Tibial nerve (tissue), 4 donors: ENCODE results near the gene PPTC7. TPM values are rescaled to one million over a fixed set of nuclear protein-coding genes. Genes with fewer than 3 reads are reported as not detected.

Experiments
- DNase-seq, 2 donors: peaks; one replicate each; pipeline ENCODE4 v3.0.0-alpha.2; 2019; ENCODE audit warnings: low spot score in 2 of 2
- H3K27ac ChIP-seq, 4 donors: fragments of 200-600 bp; sonication (generic) in 3 of 4; one replicate each; pipeline ENCODE4 v1.5.1; 2017 to 2019; ENCODE audit warnings: mild to moderate bottlenecking in 1 of 4
- H3K27me3 ChIP-seq, 2 donors: fragments of 200-600 bp; sonication (generic) in 1 of 2; one replicate each; pipeline versions ENCODE4 v1.5.1 to v1.6.0; 2017 to 2019
- H3K36me3 ChIP-seq, 3 donors: fragments of 200-600 bp; sonication (generic); one replicate each; pipeline ENCODE4 v1.5.1; 2018 to 2019
- H3K4me1 ChIP-seq, 4 donors: fragments of 200-600 bp; sonication (generic) in 3 of 4; one replicate each; pipeline ENCODE4 v1.5.1; 2017 to 2019
- H3K4me3 ChIP-seq, 4 donors: fragments of 200-600 bp; sonication (generic) in 3 of 4; one replicate each; pipeline ENCODE4 v1.5.1; 2017 to 2019; ENCODE audit warnings: mild to moderate bottlenecking in 1 of 4, moderate library complexity in 1 of 4
- H3K9me3 ChIP-seq, 4 donors: fragments of 200-600 bp; sonication (generic) in 3 of 4; one replicate each; pipeline ENCODE4 v1.5.1; 2017 to 2019
- EP300 ChIP-seq, 2 donors: sonication (generic); formaldehyde crosslinking; IDR thresholded peaks; one replicate each; pipeline ENCODE4 v1.6.1; 2017; ENCODE audit warnings: antibody characterized with exemption in 2 of 2, mild to moderate bottlenecking in 1 of 2
- POLR2A ChIP-seq, 2 donors: fragments of 450-650 bp; IDR thresholded peaks; one replicate each; pipeline ENCODE4 v1.6.1; 2017; ENCODE audit warnings: antibody characterized with exemption in 2 of 2, mild to moderate bottlenecking in 2 of 2, moderate library complexity in 2 of 2
- WGBS, 2 donors: methylation state at CpG; one replicate each; pipeline ENCODE4 v1.1.5; 2018; 5-methylcytosine and 5-hydroxymethylcytosine counted together
- total RNA-seq, 4 donors: library from RNA; depleted of rRNA; stranded (reverse); fragments of >200 nt; gene quantifications; one replicate each; pipeline ENCODE4 v1.1.0, GENCODE V29; 2016
- TF ChIP-seq, protein P1 (sequence below), 5 experiments: fragments of 200-600 bp in 3 of 5; fragments of 450-650 bp in 2 of 5; sonication (generic) in 3 of 5; IDR thresholded peaks; one replicate each; pipeline ENCODE4 v1.5.1; 2016 to 2019; ENCODE audit warnings: antibody characterized with exemption in 5 of 5, mild to moderate bottlenecking in 3 of 5, moderate library complexity in 2 of 5

The PPTC7 gene
- total RNA-seq, 4 donors from 2014 or later: 21.6 to 23.6 (median 23.1) TPM

DNA sequence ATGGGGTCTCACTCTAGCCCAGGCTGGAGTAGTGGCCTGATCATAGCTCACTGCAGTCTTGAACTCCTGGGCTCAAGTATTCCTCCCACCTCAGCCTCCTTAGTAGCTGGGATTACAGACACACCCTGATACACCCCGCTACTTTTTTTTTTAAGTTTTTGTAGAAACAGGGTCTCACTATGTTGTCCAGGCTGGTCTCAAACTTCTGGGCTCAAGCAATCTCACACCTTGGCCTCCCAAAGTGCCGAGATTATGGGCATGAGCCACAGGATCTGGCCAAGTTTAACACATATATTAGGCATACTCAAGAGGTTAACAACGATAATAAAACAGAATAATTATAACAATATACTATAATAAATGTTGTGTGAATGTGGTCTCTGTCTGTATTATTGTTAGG is 25.8 kb downstream of the PPTC7 start:
- peaks cover 0 to 59% (median 17%) of the 10 kb centered on the region in 4 donors for H3K4me1 ChIP-seq

GRCh38 chr12:110556705-110557104 is 26.4 kb downstream of the PPTC7 start:
- no peaks in the 10 kb centered on the region for H3K27me3 ChIP-seq
- no peak overlapping the region for H3K4me3 ChIP-seq
- H3K27ac ChIP-seq: no peak overlapping the region
- 78 to 81% methylated on average over 10 of the region's 10 CpGs for WGBS, 2 donors
- H3K36me3 ChIP-seq: no peaks in the 10 kb centered on the region
- peaks cover 0 to 57% (median 14%) of the 10 kb centered on the region in 4 donors for H3K4me1 ChIP-seq
- no peak for DNase-seq
- H3K9me3 ChIP-seq: no peaks in the 10 kb centered on the region
- no peak for TF ChIP-seq EP300 (IDR thresholded peaks at IDR 0.05)
- TF ChIP-seq, protein P1, sequence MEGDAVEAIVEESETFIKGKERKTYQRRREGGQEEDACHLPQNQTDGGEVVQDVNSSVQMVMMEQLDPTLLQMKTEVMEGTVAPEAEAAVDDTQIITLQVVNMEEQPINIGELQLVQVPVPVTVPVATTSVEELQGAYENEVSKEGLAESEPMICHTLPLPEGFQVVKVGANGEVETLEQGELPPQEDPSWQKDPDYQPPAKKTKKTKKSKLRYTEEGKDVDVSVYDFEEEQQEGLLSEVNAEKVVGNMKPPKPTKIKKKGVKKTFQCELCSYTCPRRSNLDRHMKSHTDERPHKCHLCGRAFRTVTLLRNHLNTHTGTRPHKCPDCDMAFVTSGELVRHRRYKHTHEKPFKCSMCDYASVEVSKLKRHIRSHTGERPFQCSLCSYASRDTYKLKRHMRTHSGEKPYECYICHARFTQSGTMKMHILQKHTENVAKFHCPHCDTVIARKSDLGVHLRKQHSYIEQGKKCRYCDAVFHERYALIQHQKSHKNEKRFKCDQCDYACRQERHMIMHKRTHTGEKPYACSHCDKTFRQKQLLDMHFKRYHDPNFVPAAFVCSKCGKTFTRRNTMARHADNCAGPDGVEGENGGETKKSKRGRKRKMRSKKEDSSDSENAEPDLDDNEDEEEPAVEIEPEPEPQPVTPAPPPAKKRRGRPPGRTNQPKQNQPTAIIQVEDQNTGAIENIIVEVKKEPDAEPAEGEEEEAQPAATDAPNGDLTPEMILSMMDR (IDR thresholded peaks at IDR 0.05): no peak
- TF ChIP-seq POLR2A (IDR thresholded peaks at IDR 0.05): no peak

More for the DNA sequence above, 25.8 kb downstream of the PPTC7 start:
- no peaks in the 10 kb centered on the region for H3K27me3 ChIP-seq
- no peaks in the 10 kb centered on the region for H3K9me3 ChIP-seq
- H3K4me3 ChIP-seq: no peak overlapping the region
- no peaks in the 10 kb centered on the region for H3K36me3 ChIP-seq
- 94 to 96% methylated on average over 3 of the region's 3 CpGs for WGBS, 2 donors
- no peak for TF ChIP-seq POLR2A (IDR thresholded peaks at IDR 0.05)
- TF ChIP-seq EP300 (IDR thresholded peaks at IDR 0.05): no peak
- TF ChIP-seq, protein P1 (IDR thresholded peaks at IDR 0.05): no peak
- no peak for DNase-seq
- H3K27ac ChIP-seq: no peak overlapping the region

- no peaks in the 10 kb centered on the region for H3K9me3 ChIP-seq
- no peak overlapping the region for H3K4me3 ChIP-seq
- H3K36me3 ChIP-seq: no peaks in the 10 kb centered on the region
- no peak for TF ChIP-seq POLR2A (IDR thresholded peaks at IDR 0.05)
- no peak for TF ChIP-seq EP300 (IDR thresholded peaks at IDR 0.05)
- TF ChIP-seq, protein P1 (IDR thresholded peaks at IDR 0.05): no peak
- no peak for DNase-seq
- H3K27ac ChIP-seq: no peak overlapping the region
- H3K4me1 ChIP-seq: peaks cover 0 to 48% (median 11%) of the 10 kb centered on the region in 4 donors
- WGBS, 2 donors: 48 to 53% methylated on average over 8 of the region's 8 CpGs
- no peaks in the 10 kb centered on the region for H3K27me3 ChIP-seq
Observed at GRCh38 chr12:110555577-110556406, 27.3 kb downstream of the PPTC7 start.

DNA sequence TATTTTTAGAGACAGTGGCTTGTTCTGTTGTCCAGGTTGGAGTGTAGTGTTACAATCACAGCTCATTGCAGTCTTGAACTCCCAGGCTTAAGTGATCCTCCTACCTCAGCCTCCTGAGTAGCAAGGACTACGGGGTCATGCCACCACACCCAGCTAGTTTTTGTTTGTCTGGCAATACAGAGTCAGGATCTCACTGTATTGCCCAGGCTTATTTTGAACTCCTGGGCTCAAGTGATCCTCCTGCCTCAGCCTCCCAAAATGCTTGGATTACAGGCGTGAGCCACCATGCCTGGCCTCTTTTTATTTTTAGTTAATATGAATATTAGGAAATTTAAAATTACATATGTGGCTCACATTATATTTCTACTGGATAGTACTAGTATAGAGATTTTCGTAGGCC is 28.9 kb downstream of the PPTC7 start:
- Histone ChIP-seq H3K4me1 (peaks cover 0 to 38% (median 11%) of the 10 kb centered on the region in 4 donors), H3K27ac (no peak overlapping the region)
- 96 to 99% methylated on average over 3 of the region's 3 CpGs for WGBS, 2 donors

GRCh38 chr12:110550981-110551380 is 32.1 kb downstream of the PPTC7 start:
- Histone ChIP-seq H3K27ac (no peak overlapping the region), H3K4me3 (no peak overlapping the region), H3K36me3 (no peaks in the 10 kb centered on the region), H3K9me3 (no peaks in the 10 kb centered on the region), H3K27me3 (no peaks in the 10 kb centered on the region), H3K4me1 (peaks cover 0 to 34% (median 7%) of the 10 kb centered on the region in 4 donors)
- WGBS, 2 donors: 89 to 90% methylated on average over 4 of the region's 4 CpGs
- TF ChIP-seq POLR2A (IDR thresholded peaks at IDR 0.05) (no peak), EP300 (IDR thresholded peaks at IDR 0.05) (no peak)
- TF ChIP-seq, protein P1 (IDR thresholded peaks at IDR 0.05): no peak
- no peak for DNase-seq

More for the DNA sequence above, 28.9 kb downstream of the PPTC7 start:
- Histone ChIP-seq H3K4me3 (no peak overlapping the region), H3K9me3 (no peaks in the 10 kb centered on the region), H3K27me3 (no peaks in the 10 kb centered on the region), H3K36me3 (no peaks in the 10 kb centered on the region)
- TF ChIP-seq POLR2A (IDR thresholded peaks at IDR 0.05) (no peak), EP300 (IDR thresholded peaks at IDR 0.05) (no peak)
- TF ChIP-seq, protein P1 (IDR thresholded peaks at IDR 0.05): no peak
- no peak for DNase-seq
